C4-2B (cell line): ENCODE measurements around the gene GPR27.

Experiments
- H3K27ac ChIP-seq: fragments of 450-650 bp; 2 replicates; pipeline ENCODE4 v1.5.1; 2017
- ZFX ChIP-seq: fragments of 450-650 bp; IDR thresholded peaks from 2 replicates; pipeline ENCODE4 v1.6.1; 2017
- TF ChIP-seq, protein P1 (sequence below): fragments of 450-650 bp; conservative IDR thresholded peaks from 2 replicates; pipeline ENCODE4 v1.5.1; 2017; ENCODE audit warnings: mild to moderate bottlenecking

The GPR27 gene

DNA sequence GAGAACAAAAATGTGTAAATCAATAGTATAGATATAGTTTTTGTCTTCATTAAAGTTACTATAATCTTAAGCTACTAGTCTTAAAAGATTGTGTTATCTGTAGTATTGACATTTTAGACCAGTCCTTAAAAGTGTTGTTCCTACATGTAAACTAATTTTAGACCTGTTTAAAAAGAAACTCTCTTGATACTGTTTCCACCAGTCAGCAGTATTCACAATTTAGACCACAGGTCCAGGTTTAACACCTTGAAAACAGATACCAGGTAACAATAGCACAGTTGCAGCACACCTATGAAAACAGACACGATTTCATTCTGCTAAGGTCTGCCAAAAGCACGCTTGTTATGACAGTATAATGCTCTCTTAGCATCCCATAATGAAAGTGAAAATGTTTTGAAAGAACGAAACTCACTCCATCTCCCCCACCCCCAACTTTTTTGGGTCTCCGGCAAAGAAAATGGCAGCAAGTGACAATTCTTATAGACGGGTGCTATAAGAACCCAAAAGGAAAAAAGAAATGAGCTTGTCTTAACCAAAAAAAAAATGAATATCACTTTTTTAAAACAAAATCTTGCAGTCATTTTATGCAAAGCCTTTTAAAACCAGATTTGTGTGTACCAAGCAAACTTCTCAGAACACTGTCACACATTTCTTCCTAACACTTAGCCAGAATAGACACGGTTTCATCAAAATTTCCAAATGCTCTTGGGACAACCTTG, 30.0 kb upstream of the GPR27 start:
- no peak overlapping the region for H3K27ac ChIP-seq
- TF ChIP-seq, protein P1, sequence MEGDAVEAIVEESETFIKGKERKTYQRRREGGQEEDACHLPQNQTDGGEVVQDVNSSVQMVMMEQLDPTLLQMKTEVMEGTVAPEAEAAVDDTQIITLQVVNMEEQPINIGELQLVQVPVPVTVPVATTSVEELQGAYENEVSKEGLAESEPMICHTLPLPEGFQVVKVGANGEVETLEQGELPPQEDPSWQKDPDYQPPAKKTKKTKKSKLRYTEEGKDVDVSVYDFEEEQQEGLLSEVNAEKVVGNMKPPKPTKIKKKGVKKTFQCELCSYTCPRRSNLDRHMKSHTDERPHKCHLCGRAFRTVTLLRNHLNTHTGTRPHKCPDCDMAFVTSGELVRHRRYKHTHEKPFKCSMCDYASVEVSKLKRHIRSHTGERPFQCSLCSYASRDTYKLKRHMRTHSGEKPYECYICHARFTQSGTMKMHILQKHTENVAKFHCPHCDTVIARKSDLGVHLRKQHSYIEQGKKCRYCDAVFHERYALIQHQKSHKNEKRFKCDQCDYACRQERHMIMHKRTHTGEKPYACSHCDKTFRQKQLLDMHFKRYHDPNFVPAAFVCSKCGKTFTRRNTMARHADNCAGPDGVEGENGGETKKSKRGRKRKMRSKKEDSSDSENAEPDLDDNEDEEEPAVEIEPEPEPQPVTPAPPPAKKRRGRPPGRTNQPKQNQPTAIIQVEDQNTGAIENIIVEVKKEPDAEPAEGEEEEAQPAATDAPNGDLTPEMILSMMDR = no peak
- no peak for TF ChIP-seq ZFX

DNA sequence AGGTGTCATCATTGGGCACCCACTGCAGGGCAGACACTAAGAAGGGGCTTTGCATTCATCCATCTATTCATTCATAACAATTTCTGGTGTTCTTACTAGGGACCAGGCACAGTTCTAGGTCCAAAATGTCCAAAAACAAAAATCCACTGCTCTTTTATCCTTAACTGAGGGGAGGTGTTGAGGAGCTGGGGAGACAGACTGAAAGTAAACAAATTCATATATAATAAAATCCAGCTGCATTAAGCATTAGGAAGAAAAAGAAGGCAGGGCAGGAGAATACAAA, 29.5 kb upstream of the GPR27 start:
- TF ChIP-seq ZFX = no peak
- TF ChIP-seq, protein P1 = no peak
- H3K27ac ChIP-seq = no peak overlapping the region

DNA sequence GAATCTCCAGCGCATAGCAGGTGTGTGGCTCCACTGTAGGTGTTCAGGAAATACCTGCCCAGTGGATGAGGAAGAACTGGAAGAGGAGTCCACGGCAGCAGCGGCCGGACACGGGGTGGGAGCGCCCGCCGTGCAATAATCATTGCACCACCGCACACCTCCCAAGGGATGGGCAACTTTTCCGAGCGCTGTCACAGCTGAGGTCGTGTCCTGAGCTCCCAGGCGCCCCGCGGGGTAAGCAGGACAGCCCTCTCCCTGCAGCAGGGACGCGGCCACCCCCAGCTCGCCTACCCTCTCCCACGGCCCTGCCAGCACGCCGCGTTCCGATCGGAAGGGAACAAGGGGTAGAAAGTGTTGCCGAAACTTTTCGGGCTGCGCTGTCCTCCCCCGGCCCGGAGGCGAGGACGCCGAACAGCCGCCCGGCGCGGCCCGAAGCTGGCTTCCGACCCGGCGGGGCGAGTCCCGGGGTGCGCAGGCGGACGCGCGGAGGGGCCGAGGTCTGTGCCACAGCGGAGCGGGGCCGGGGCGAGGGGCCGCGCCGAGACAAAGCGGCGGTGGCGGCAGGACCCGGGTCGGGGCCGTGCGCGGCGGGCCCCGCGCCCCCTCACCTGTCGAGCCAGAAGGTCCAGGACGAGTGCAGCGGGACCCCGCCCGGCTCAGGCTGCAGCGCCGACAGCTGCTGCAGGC, 28.9 kb upstream of the GPR27 start:
- peak overlapping the region; percentile 59 for H3K27ac ChIP-seq
- TF ChIP-seq, protein P1 = no peak
- TF ChIP-seq ZFX = peak; percentile 32; the same call in 1 of the 2 replicates

DNA sequence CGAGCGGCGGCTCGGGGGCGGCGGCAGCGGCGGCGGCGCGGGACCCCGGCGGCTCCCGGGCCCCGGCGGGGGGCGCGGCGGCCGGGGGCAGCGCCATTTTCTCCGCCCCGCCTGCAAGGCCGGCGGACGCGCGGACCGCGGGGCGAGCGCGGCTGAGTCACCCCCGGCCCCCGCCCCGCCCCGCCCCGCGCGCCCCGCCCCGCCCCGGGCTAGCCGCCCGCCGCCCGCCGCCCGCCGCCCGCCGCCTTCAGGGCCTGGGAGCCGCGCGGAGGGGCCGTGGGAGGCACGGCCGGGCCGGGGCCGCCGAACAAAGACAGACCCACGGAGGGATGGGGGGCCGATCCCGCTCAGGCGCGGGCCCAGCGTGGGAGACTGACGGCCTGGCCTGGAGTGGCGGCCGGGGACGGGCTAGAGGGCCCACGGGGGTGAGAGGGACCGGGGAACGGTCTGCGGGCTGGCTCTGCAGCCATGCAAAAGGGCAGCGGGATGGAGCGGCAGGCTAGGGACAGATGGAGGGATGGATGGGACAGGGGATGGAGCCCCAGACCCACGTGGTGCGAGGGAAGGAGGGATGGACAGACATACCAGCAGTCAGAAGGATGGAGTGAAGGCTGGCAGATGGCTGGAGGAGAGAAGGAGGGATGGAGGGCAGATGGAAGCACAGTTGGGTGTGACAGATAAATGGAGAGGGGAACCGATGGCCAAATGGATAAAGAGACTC, 28.2 kb upstream of the GPR27 start, which contains the start of gene EIF4E3:
Gene EIF4E3, minus strand, starts transcription at position 132 of the 721 bp plus-strand sequence. Its CDS starts 35 bp downstream, at position 97.
- TF ChIP-seq, protein P1 = no peak
- H3K27ac ChIP-seq = peak within 1 kb of the TSS; percentile 59

DNA sequence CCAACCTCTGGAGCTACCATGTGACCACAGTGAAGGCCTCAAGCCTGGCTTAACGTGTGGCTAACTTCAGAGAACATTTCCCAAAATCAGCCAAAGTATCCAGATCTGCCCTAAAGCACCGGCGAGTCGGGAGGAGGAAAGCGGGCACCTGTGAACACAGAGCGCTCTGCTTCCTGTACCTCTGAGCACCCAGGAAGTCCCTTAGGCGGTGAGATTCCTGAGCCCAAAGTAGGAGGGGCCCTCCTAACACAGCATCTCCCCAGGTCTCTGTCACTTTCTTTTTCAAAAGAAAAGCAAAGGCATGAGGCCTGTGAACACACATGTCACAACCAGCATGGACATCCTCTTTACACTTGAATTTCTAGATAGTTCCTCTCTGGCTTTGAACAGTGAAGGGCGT, 27.5 kb upstream of the GPR27 start:
- TF ChIP-seq ZFX = no peak
- TF ChIP-seq, protein P1 = no peak
- no peak overlapping the region for H3K27ac ChIP-seq

DNA sequence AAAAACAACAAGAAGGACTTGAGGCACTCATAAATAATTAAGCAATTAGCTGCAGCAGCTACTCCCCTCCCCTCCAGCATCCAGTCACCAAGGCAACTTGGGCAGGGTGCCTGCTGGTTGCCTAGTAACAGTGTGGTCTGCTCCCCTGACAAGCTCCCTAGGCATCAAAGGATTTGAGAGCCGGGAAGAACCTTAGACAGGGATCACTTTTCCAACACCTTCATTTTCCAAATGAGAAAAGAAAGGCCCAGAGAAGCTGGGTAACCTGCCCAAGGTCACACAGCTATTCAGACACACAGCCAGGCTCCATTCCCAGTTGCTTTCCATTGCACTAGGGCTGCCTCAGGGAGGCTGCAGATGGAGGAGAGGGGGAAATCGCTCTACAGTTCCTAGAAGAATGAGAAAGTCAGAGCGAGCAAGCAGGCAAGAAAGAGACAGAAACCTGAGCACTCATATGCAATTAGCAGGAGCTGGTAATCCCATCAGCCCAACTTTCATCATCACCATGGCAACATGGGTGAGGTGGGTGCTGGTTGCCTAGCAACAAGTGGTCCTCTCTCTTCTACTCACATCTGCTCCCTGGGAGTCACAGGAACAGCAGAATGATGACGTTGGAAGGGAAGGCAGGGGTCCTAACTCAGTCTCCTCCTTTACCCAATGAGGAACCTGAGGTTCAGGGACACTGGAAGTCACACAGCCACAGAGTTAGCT, 24.9 kb upstream of the GPR27 start:
- no peak overlapping the region for H3K27ac ChIP-seq
- TF ChIP-seq, protein P1 = no peak
- no peak for TF ChIP-seq ZFX

DNA sequence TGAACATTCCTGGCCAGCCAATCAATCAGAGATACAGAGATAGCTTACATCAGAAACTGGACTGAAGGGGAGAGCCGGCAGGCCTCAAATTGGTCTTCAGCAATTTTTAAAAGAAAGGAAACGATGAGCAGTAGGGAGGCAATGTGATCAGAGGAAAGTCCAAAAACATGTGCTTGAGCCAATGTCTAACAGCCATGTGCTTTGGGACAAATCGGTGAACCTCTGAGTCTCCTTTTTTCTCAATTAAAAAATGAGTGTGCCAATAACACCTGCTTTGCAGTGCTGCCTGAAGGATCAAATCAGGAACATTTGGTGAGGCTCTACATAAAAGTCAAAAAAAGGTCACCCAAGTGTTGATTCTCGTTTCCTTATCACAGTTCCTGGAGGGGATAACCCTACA, 21.0 kb upstream of the GPR27 start:
- no peak for TF ChIP-seq ZFX
- TF ChIP-seq, protein P1 = no peak
- H3K27ac ChIP-seq = no peak overlapping the region
